AG08396 (cell line): Measurements from ENCODE around the gene MYO18B.
"Not testable (repeated sequence)": the region's sequence is repeated elsewhere in the genome, so short reads cannot be mapped to it uniquely, and the experiment has no call there.

Experiments
- DNase-seq: peaks from one replicate; pipeline ENCODE4 v3.0.0; 2012; ENCODE audit warnings: low spot score, mixed read lengths

Gene MYO18B, protein sequence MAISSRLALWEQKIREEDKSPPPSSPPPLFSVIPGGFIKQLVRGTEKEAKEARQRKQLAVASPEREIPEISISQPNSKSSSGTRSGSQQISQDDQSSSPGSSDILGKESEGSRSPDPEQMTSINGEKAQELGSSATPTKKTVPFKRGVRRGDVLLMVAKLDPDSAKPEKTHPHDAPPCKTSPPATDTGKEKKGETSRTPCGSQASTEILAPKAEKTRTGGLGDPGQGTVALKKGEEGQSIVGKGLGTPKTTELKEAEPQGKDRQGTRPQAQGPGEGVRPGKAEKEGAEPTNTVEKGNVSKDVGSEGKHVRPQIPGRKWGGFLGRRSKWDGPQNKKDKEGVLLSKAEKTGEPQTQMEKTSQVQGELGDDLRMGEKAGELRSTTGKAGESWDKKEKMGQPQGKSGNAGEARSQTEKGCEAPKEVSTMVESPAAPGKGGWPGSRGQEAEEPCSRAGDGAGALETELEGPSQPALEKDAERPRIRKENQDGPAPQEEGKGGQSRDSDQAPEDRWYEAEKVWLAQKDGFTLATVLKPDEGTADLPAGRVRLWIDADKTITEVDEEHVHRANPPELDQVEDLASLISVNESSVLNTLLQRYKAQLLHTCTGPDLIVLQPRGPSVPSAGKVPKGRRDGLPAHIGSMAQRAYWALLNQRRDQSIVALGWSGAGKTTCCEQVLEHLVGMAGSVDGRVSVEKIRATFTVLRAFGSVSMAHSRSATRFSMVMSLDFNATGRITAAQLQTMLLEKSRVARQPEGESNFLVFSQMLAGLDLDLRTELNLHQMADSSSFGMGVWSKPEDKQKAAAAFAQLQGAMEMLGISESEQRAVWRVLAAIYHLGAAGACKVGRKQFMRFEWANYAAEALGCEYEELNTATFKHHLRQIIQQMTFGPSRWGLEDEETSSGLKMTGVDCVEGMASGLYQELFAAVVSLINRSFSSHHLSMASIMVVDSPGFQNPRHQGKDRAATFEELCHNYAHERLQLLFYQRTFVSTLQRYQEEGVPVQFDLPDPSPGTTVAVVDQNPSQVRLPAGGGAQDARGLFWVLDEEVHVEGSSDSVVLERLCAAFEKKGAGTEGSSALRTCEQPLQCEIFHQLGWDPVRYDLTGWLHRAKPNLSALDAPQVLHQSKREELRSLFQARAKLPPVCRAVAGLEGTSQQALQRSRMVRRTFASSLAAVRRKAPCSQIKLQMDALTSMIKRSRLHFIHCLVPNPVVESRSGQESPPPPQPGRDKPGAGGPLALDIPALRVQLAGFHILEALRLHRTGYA (N-terminal part only)

DNA sequence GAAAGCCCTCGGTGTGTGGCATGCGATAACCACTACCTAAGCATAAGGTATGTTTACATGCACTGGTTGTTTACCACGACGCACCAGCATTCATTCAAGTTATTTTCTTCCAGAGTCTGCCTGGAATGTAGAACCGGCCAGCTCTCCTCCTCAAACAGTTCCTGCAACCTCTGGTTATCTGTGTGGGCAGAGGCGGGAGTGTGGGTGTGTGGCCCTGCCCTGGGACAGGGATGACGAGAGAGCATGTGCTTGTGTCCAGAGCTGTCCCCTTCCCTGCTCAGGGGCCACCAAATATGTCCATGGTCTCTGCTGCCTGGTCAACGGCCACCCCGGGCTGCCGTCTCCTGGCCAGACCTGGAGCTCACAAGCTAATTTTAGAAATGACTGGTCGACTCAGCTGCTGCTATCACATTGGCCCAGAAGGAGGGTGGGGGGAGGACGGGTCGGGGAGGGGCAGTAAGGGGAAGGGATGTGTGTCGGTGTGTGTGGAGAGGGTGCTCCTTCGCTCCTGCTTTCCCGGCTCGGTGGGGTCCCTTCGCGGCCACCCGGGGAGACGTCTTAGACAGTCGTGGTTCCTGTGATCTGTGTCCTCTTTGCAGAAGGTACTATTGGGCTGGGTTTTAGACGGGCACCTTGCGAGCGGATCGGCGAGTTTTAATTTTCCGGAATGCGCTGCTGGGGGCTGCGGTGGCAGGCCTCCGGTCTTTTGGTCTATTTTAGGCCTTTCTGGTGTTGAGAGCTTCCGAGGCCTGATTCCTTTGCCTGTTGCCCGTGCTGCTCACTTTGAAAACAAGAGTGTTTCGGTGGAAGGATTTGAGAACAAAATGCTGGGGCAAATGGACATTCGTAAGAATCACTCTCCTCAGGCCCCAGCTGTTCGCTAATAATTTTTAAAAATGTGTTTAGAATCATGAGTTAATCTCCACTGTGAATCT is at the start of gene MYO18B:
Gene MYO18B (plus strand): TSS at position 497 of the 935 bp plus-strand sequence. CDS start 18,905 bp downstream, outside the sequence.
- DNase-seq: no peak

DNA sequence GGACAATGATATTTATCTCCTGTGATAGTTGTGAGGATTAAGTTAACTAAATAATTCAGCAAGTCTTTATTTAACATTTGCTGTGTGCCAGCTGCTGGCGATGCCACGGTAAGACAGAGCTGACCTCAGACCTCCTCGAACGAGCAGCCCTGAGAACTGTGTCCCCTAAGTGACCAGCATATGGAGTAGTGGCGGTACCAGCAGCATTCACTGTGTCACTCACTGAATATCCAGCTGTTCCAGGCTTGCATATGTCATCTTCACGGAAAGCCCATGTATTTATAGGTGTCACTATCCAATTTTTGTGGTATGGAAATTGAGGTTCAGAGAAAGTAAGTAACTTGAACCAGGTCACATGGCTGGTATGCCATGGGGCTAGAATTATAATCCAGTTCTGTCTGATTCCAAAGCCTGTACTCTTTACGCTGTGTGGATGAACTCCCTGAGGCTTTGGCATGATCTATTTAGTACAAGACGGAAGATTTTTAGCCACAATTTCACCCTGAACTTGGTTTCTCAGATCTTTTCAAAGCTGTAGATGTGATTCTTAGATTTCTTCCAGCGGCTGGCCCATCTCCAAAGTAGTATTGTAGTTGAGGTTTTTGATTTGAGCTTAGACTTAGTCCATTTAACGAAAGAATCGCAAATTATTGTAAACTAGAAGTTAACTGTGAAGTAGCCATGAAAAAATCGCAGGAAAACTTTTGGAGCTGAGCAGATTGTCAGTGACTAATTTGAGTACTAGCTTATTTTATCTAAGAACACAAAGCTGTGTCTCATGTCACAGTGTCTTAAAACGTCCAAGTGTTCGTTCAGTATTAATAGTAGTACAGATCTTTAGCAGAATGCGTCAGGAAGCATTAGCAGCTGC is 49.4 kb upstream of the MYO18B start:
- no peak for DNase-seq

DNA sequence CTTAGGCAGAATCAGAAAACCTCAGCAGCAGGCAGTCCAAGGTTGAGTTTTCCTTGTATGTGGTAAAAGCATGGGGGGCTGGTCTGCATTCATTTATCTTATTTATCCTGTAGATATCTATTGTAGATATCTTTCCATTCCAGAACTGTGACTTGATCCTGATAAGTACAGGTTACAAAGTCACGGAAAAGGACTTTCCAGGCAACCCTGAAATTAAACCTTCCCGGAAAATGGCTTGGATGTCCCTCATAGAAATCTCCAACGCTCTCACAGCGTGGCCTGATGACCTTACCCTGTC is 48.8 kb upstream of the MYO18B start:
- DNase-seq: no peak

DNA sequence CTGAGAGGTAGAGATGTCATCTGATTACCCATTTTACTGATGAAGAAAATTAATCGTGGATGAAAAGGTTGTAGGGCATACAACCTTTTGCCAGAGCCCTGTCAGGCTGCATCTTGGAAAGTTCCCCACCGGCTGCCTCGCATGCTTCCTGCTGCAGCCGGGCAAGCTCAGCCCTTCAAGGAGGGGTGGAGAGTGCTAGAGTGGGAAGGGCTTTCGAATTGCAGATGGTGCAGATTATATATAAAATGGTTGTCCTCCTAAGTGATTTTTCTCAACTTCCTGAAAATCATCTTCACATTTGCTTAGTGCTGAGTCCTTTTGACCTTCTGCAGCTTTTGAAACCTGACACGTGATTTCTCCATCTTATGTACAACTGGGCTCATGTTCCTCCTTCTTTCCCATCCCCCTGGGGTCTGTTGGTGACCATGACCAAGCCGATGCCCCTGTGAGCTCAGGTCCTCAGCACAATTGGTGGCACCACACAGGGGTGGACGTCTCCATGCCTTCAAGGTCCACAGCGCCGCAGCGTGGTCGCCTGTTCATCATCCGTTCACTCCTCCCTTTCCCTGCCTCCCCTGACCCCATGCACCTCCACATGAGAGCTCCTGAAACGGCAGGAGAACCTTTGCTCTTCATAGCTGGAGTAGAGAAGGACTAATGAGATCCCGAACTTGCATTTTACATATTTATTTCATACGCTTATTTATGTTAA is 47.6 kb upstream of the MYO18B start:
- DNase-seq: no peak

DNA sequence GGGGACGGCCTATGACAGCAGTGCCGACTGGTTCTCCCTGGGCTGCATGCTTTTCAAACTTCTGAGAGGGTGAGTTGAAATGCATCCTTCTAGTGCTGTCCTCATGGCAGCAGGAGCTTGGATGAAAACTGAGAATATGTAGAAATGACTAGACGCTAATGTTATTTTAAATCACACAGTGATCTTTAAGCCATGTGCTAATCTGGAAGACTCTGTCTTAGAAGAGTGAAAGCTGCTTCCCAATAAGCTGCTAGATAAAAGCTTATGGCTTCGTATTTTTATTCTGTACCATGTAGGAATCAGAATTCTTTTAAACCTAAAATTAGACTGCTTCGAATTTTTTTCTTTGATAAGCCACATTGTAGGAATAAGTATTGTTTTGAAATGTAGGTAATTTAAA is 46.8 kb upstream of the MYO18B start:
- no peak for DNase-seq

DNA sequence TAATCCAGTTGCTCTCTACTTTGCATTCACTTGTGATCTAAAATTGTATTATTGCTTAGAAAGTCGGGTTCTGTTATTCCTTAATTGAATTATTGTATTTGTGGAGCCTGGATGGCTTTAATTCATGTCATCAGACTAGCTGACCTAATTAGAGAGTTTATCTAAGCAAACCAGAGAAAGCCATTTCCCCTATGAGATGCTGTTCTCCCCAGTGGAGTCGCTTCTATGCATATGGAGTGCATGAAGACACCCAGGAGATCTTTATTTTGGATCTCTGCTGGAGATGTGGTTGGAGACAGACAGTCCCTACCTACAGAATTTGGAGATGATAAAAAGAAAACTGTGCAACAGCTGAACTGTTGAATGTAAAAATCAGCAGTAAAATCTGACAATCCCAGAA is 45.2 kb upstream of the MYO18B start:
- no peak for DNase-seq

DNA sequence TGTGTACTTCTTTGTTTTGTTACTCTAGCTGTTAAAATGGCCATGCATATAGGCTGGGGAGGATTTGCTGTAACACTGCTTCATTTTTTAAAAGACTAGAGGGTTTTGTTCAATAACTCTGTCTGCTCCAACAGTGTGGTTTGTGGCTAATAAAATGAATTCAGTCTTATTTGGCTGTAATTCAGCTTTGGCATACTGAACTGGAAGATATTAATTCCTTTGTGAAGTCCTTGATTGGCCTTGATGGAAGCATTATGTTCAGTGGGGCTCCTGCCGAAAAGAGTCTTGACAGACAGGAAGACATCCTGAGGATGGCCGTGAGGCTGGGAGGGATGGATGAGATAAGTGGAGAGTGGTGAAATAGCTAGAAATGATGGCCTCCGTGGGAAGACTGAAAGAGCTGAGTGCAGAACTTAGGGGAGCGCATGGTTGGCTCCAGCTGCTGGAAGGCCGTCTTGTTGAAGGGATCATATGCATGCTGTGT is 44.8 kb upstream of the MYO18B start:
- DNase-seq: no peak

DNA sequence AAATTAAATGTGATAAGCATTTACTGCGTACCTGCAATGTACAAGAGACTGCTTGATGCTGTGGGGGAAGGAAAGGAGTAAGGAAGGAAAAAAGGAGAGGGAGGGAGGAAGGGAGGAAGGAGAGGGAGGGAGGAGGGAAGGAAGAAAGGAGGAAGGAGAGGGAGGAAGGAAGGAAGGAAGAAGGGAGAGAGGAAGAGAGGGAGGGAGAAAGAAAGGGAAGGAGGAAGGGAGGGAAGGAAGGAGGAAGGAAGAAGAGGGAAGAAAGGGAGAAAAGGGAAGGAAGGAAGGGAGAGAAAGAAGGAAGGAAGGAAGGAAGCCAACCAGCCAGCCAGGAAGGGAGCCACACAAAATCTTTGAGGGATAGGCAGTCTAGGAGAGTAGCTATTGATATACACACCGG is 44.0 kb upstream of the MYO18B start:
- no peak for DNase-seq

DNA sequence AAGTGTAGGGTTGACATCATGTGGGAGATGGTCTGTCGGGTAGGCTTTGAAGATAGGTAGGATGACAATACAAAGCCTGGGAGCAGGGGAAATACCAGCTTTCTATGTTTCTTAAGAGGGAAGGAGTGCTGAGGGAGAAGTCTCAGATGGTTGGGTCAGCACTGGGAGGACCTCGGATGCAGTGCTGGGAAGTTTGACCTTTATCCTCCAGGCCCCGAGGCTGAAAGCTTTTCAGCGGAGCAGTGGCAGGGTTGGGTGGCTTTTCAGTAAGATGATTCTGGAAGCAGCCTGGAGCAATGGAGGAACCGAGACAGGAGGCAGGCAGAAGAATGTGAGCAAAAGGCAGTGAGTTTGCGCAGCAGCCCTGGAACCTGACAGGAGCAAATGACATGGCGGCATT is 43.5 kb upstream of the MYO18B start:
- DNase-seq: no peak

DNA sequence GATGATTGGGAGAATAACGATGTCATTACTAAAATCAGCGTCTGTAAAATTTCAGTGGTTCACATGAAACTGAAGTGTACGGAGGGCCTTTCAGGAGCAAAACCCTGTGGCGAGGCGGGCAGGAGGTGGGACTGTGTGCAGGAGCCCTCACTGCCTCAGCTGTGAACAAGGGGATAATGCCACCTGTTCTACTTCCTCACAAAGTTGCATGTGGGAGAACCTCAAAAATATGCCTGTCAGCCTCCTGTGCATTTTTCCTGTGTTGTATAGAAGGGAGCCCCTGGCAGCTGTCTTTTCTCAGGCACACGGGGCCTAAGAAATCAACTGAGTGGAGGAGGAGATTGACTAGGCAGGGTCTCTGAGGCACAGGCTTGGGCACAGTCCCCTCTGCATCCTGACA is 43.0 kb upstream of the MYO18B start:
- no peak for DNase-seq

DNA sequence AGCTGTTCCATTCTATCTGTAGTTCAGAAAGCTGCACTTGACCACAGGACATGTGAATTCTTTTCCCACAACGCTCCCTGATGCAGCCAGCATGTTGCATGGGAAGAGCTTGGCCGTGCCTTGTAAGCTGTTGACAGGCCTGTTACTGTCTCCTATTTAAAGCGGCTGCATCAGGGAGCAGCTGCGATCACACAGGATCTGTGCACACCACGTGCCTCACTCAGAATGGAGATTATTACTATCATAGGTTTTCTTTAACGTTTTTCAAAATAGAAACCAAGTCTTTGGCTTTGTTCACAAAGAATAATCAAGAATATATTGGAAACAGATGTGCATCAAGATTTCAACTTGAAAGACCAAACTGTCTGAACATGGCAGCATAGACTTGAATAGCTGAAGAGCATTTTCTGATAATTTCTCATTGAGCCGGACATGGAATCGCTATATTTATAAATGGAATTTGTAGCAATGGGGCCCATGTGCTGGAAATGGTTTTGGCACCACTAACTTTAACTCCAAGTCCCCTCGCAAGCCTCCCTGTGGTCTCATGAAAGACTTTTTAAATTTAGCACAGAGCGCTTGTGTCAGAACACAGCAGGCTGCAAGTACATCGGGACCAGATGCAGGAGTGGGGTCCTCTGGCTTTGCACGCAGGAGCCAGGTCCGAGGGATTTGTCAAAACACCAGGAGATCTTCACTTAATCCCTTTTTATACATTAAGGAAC is 40.8 kb upstream of the MYO18B start:
- DNase-seq: peak; percentile 28

DNA sequence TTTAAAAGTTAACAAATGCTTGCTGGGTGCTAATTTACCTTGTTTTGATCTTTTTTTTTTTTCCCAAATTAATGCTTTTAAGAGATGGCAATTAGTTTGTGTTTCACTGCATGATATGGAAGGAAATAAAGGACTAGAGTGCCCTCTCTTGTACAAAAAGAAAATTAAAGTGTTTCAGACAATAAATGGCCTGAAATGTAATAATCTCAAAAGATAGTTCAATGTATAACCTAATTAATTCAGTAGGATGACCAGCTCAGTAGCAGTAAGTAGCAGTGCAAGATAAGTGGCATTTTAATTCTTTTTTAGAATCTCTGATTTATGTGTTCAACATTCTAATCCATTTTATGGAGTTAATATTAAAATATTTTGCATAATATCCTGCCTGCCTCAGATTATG is 39.9 kb upstream of the MYO18B start:
- no peak for DNase-seq

DNA sequence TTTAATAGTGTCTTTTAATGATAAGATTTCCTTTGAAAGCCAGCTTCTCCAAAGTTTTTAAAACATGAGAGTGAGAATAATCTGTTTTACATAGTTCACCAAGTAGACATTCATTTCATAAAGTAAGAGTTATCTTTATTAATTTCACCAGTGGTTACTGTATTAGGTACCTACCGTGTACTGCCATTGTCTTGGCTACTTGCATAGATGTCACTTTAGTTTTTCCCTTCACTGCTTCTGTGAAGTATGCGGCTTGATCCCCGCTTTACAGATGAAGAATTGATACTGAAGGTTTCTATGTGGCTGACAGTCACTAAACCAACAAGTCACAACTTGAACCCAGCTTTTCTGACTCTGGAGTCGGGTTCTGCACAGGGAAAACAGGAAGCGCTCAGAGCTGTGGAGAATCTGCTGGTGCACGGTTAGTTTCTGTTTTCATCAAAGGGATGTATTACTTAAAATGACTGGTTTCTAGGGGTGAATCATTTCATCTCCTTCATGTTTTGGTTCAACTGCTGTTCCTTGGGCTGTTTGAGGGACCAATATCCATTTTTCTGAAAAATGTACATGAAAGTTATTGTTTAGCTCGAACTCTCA is 39.3 kb upstream of the MYO18B start:
- no peak for DNase-seq

DNA sequence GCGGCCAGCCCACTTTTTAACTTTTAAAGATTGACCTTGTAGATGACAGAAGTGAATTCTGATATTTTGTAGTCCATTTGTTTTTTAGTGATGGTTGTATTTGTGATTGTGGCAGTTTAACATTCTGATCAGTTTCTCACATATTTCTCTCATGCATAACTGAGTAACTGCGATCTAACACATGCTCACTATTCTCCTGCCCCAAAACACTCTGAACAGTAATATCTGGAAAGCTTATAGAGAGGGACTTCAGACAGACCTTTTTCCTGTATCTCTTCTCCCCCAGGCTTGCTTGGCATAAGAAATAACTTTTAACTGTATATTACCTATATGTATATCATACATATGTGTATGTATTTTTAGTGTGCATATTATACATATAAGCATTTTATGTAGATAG is 37.3 kb upstream of the MYO18B start:
- no peak for DNase-seq

DNA sequence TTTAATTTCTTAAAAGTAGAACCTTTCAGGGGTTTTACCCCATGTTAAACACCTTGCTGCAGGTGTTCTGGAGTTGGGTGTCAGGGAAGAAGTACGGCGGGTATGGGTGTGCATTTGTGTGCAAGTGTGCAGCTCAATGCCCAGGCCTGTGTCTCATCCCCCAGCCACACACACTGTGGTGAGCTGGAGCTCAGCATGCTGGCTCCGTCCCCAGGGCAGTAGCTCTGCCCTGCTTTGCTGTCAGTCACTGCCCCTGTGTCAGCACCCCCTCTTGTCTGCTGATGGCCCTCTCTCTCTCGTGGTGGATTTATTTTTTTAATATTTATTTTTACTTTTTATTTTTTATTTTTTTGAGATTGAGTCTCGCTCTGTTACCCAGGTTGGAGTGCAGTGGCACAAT is 35.8 kb upstream of the MYO18B start:
- no peak for DNase-seq

DNA sequence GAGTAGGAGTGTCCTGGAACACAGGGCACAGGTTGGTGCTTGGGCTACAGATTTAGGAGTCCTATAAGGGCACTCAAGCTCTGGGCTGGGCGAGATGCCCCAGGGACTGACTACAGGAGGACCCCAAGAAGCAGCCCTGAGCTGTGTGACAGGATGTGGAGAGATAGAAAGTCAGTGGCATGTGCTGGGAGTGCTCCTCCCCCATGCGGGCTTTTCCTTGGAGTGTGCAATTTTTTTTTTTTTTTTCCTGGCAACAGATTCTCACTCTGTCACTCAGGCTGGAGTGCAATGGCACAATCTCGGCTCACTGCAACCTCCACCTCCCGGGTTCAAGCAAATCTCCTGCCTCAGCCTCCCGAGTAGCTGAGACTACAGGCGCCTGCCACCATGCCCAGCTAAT is 33.6 kb upstream of the MYO18B start:
- DNase-seq: not testable (repeated sequence)

DNA sequence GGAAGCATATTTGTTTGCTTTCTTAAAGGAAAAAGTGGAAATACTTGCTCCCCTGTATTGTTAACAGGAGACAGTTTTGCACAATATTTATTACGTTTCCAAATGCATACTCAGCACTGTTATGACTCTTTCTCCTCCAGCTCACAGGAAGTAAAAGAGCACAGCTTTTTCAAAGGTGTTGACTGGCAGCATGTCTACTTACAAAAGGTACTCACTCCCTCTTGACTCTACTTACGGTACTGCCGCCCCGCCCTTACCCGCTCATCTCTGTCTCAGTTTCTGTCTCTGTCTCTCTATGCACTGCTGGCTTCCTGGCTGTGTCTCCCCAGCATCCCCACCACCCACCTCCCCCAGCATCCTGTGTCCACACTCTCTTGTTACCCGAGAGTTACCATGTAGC is 32.2 kb upstream of the MYO18B start:
- DNase-seq: no peak

DNA sequence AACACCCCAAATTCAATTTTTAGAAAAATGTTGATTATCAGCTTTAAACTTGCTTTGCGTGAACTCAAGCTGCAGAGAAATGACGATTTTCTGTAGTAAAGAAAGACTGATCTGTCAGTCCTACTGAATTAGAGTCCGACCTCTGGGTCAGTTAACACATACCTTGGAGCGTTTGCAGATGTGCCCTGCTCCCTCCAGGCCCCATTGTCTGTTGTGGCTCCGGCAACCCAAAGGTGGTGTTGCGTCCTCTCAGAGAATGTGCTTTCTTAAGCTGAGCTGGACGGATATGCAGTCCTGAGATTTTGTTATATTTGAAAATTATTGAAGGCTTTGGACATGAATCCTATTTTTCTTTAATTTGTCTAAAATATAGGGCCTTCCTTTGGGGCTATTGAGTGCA is 31.5 kb upstream of the MYO18B start:
- DNase-seq: no peak

DNA sequence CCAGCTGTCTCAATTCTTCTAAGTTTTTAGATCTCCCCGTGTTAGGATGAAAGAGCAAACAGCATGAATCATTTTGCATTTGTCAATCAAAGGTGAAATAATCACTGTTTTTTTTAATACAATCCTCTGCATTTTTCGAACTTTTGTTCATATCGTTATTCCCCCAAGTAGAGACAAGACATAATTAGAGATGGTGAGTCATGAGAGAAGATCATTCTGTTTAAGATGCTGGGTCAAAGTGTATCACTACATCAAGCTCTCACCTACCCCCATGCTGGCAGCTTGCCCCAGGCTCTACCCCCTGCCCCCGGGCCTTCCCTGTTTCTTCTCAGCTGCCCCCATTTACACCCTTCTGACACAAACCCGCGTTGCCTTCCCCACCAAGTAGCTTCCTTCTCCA is 30.5 kb upstream of the MYO18B start:
- no peak for DNase-seq
